ENCODE results near the gene AKIRIN1.
"Not testable (repeated sequence)": the region's sequence is repeated elsewhere in the genome, so short reads cannot be mapped to it uniquely, and the experiment has no call there.

Gene AKIRIN1

DNA sequence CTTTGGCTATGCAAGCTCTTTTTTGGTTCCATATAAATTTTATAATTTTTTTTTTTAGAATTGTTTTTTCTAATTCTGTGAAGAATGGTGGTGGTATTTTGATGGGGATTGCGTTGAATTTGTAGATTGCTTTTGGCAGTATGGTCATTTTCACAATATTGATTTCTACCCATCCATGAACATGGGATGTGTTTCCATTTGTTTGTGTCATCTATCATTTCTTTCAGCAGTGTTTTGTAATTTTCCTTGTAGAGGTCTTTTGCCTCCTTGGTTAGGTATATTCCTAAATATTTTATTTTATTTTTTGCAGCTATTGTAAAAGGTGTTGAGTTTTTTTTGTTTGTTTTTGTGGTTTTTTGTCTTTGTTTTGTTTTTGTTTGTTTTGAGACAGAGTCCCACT, 29.4 kb downstream of the AKIRIN1 start:
- H3K9me3 ChIP-seq (ENCODE audit: control insufficient read depth in 2 of 2, low read length in 2 of 2); H3K4me3 ChIP-seq (ENCODE audit: low read length in 2 of 2): not testable (repeated sequence)

GRCh38 chr1:39021426-39021825, 30.4 kb downstream of the AKIRIN1 start:
- Histone ChIP-seq H3K9me3 (ENCODE audit: control insufficient read depth in 2 of 2, low read length in 2 of 2) (no peaks in the 10 kb centered on the region), H3K27me3 (ENCODE audit: control insufficient read depth in 1 of 2, insufficient read depth in 2 of 2, low read length in 2 of 2) (no peaks in the 10 kb centered on the region), H3K4me3 (ENCODE audit: low read length in 2 of 2) (no peak overlapping the region), H3K4me1 (ENCODE audit: control insufficient read depth, insufficient read depth, low read length) (peaks cover 3% of the 10 kb centered on the region), H3K36me3 (ENCODE audit: control insufficient read depth in 2 of 2, insufficient read depth in 2 of 2, low read length in 2 of 2) (no peaks in the 10 kb centered on the region), H3K27ac (ENCODE audit: low read length) (no peak overlapping the region), H3K9ac (ENCODE audit: low read length in 2 of 2) (no peak overlapping the region)

More for the DNA sequence above, 29.4 kb downstream of the AKIRIN1 start:
- not testable (repeated sequence) for H3K27me3 ChIP-seq (ENCODE audit: control insufficient read depth in 1 of 2, insufficient read depth in 2 of 2, low read length in 2 of 2); H3K27ac ChIP-seq (ENCODE audit: low read length); H3K4me1 ChIP-seq (ENCODE audit: control insufficient read depth, insufficient read depth, low read length); H3K36me3 ChIP-seq (ENCODE audit: control insufficient read depth in 2 of 2, insufficient read depth in 2 of 2, low read length in 2 of 2); H3K9ac ChIP-seq (ENCODE audit: low read length in 2 of 2)

DNA sequence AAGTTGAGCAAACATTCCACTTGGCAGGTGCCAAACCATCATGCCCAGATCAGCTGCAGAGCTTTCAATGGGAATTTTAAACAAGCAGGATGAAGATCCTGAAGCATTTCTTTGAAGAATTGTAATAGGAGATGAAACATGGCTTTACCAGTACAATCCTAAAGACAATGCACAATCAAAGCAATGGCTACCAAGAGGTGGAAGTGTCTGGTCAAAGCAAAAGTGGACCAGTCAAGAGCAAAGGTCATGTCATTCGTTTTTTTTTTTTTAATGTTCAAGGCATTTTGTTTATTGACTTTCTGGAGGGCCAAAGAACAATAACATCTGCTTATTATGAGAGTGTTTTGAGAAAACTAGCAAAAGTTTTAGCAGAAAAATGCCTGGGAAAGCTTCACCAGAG, 32.1 kb downstream of the AKIRIN1 start:
- H3K4me3 ChIP-seq (ENCODE audit: low read length in 2 of 2) = no peak overlapping the region
- no peak overlapping the region for H3K9ac ChIP-seq (ENCODE audit: low read length in 2 of 2)
- no peak overlapping the region for H3K27ac ChIP-seq (ENCODE audit: low read length)
- H3K27me3 ChIP-seq (ENCODE audit: control insufficient read depth in 1 of 2, insufficient read depth in 2 of 2, low read length in 2 of 2) = no peaks in the 10 kb centered on the region
- H3K4me1 ChIP-seq (ENCODE audit: control insufficient read depth, insufficient read depth, low read length) = peaks cover 7% of the 10 kb centered on the region
- no peaks in the 10 kb centered on the region for H3K36me3 ChIP-seq (ENCODE audit: control insufficient read depth in 2 of 2, insufficient read depth in 2 of 2, low read length in 2 of 2)
- no peaks in the 10 kb centered on the region for H3K9me3 ChIP-seq (ENCODE audit: control insufficient read depth in 2 of 2, low read length in 2 of 2)

- no peaks in the 10 kb centered on the region for H3K9me3 ChIP-seq (ENCODE audit: control insufficient read depth in 2 of 2, low read length in 2 of 2)
- H3K4me3 ChIP-seq (ENCODE audit: low read length in 2 of 2) = peak within 1 kb of the TSS; percentile 96 to 99
- H3K4me1 ChIP-seq (ENCODE audit: control insufficient read depth, insufficient read depth, low read length) = peaks cover 10% of the 10 kb centered on the region
- peaks cover 10 to 15% of the 10 kb centered on the region in 2 donors for H3K36me3 ChIP-seq (ENCODE audit: control insufficient read depth in 2 of 2, insufficient read depth in 2 of 2, low read length in 2 of 2)
- H3K27ac ChIP-seq (ENCODE audit: low read length) = peak within 1 kb of the TSS; percentile 98
- peak within 1 kb of the TSS; percentile 100 for H3K9ac ChIP-seq (ENCODE audit: low read length in 2 of 2)
- no peaks in the 10 kb centered on the region for H3K27me3 ChIP-seq (ENCODE audit: control insufficient read depth in 1 of 2, insufficient read depth in 2 of 2, low read length in 2 of 2)
Observed at GRCh38 chr1:39026051-39026865, 35.2 kb downstream of the AKIRIN1 start, which contains the start of gene NDUFS5. NDUFS5 (plus strand) TSS chr1:39026350; CDS start chr1:39028725, 2,375 bp downstream.

DNA sequence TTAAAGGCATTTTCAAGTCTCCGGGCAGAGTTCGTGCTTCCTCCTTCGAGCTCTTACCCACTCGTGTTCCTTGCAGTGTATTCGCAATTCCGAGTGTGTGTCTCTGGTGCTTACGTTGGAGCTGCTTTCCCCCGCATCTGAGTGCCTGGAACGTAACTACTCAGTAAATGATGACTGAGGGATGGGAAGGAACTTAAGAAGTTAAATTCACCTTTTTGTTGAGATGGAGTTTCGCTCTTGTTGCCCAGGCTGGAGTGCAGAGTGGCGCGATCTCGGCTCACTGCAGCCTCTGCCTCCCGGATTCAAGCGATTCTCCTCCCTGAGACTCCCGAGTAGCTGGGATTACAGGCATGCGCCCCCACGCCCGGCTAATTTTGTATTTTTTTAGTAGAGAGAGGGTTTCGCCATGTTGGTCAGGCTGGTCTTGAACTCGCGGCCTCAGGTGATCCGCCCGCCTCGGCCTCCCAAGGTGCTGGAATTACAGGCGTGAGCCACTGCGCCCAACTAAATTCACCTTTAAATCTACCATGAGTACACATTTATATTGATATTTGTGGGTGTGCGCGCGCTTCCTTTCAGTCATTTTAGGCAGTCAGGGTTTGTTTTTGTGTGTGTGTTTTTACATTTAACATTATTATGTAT, 35.9 kb downstream of the AKIRIN1 start:
- Histone ChIP-seq H3K27ac (ENCODE audit: low read length) (peak overlapping the region; percentile 98), H3K27me3 (ENCODE audit: control insufficient read depth in 1 of 2, insufficient read depth in 2 of 2, low read length in 2 of 2) (no peaks in the 10 kb centered on the region), H3K4me1 (ENCODE audit: control insufficient read depth, insufficient read depth, low read length) (peaks cover 10% of the 10 kb centered on the region), H3K4me3 (ENCODE audit: low read length in 2 of 2) (peak overlapping the region; percentile 96 to 99), H3K36me3 (ENCODE audit: control insufficient read depth in 2 of 2, insufficient read depth in 2 of 2, low read length in 2 of 2) (peaks cover 10 to 18% of the 10 kb centered on the region in 2 donors), H3K9me3 (ENCODE audit: control insufficient read depth in 2 of 2, low read length in 2 of 2) (no peaks in the 10 kb centered on the region), H3K9ac (ENCODE audit: low read length in 2 of 2) (peak overlapping the region; percentile 100)

- Histone ChIP-seq H3K27me3 (ENCODE audit: control insufficient read depth in 1 of 2, insufficient read depth in 2 of 2, low read length in 2 of 2) (no peaks in the 10 kb centered on the region), H3K9me3 (ENCODE audit: control insufficient read depth in 2 of 2, low read length in 2 of 2) (no peaks in the 10 kb centered on the region), H3K9ac (ENCODE audit: low read length in 2 of 2) (no peak overlapping the region), H3K36me3 (ENCODE audit: control insufficient read depth in 2 of 2, insufficient read depth in 2 of 2, low read length in 2 of 2) (peaks cover 21 to 31% of the 10 kb centered on the region in 2 donors), H3K27ac (ENCODE audit: low read length) (no peak overlapping the region), H3K4me3 (ENCODE audit: low read length in 2 of 2) (no peak overlapping the region), H3K4me1 (ENCODE audit: control insufficient read depth, insufficient read depth, low read length) (no peaks in the 10 kb centered on the region)
Observed at GRCh38 chr1:39034114-39034654, 43.1 kb downstream of the AKIRIN1 start.

DNA sequence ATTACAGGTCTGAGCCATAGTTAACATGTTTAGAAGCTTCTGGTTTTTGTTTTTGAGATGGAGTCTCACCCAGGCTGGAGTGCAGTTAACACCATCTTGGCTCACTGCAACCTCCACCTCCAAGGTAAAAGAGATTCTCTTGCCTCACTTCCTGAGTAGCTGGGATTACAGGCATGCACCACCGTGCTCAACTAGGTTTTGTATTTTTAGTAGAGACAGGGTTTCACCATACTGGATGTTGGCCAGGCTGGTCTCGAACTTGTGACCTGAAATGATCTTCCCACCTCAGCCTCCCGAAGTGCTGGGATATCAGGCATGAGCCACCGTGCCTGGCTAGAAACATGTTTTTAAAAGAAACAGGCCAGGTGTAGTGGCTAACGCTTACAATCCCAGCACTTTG, 45.6 kb downstream of the AKIRIN1 start:
- Histone ChIP-seq H3K9ac (ENCODE audit: low read length in 2 of 2) (no peak overlapping the region), H3K4me3 (ENCODE audit: low read length in 2 of 2) (no peak overlapping the region), H3K9me3 (ENCODE audit: control insufficient read depth in 2 of 2, low read length in 2 of 2) (no peaks in the 10 kb centered on the region), H3K36me3 (ENCODE audit: control insufficient read depth in 2 of 2, insufficient read depth in 2 of 2, low read length in 2 of 2) (peaks cover 19% of the 10 kb centered on the region in 2 donors), H3K4me1 (ENCODE audit: control insufficient read depth, insufficient read depth, low read length) (no peaks in the 10 kb centered on the region), H3K27ac (ENCODE audit: low read length) (no peak overlapping the region), H3K27me3 (ENCODE audit: control insufficient read depth in 1 of 2, insufficient read depth in 2 of 2, low read length in 2 of 2) (no peaks in the 10 kb centered on the region)

GRCh38 chr1:39043513-39043912, 52.4 kb downstream of the AKIRIN1 start:
- Histone ChIP-seq H3K27me3 (ENCODE audit: control insufficient read depth in 1 of 2, insufficient read depth in 2 of 2, low read length in 2 of 2) (no peaks in the 10 kb centered on the region), H3K36me3 (ENCODE audit: control insufficient read depth in 2 of 2, insufficient read depth in 2 of 2, low read length in 2 of 2) (peaks cover 6 to 17% of the 10 kb centered on the region in 2 donors), H3K9ac (ENCODE audit: low read length in 2 of 2) (no peak overlapping the region), H3K27ac (ENCODE audit: low read length) (no peak overlapping the region), H3K4me3 (ENCODE audit: low read length in 2 of 2) (no peak overlapping the region), H3K4me1 (ENCODE audit: control insufficient read depth, insufficient read depth, low read length) (peaks cover 3% of the 10 kb centered on the region), H3K9me3 (ENCODE audit: control insufficient read depth in 2 of 2, low read length in 2 of 2) (no peaks in the 10 kb centered on the region)

- Histone ChIP-seq H3K27me3 (ENCODE audit: control insufficient read depth in 1 of 2, insufficient read depth in 2 of 2, low read length in 2 of 2) (no peaks in the 10 kb centered on the region), H3K36me3 (ENCODE audit: control insufficient read depth in 2 of 2, insufficient read depth in 2 of 2, low read length in 2 of 2) (peaks cover 6 to 17% of the 10 kb centered on the region in 2 donors), H3K9me3 (ENCODE audit: control insufficient read depth in 2 of 2, low read length in 2 of 2) (no peaks in the 10 kb centered on the region), H3K4me3 (ENCODE audit: low read length in 2 of 2) (no peak overlapping the region), H3K4me1 (ENCODE audit: control insufficient read depth, insufficient read depth, low read length) (peaks cover 3% of the 10 kb centered on the region), H3K9ac (ENCODE audit: low read length in 2 of 2) (no peak overlapping the region), H3K27ac (ENCODE audit: low read length) (no peak overlapping the region)
Observed at GRCh38 chr1:39044762-39045161, 53.7 kb downstream of the AKIRIN1 start.

DNA sequence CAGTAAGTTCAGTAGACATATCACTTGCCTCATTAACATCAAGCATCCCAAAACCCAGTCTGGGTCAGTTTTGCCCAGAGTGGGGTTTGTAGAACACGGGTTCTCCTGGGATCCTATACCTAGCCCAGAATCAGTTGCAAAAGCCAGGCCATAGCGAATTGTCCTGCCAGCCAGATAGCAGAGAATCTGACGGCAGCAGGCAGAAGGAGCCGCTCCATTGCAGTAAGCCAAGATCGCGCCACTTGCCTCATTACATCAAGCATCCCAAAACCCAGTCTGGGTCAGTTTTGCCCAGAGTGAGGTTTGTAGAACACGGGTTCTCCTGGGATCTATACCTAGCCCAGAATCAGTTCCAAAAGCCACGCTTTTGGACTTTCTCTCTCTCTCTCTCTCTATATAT, 54.2 kb downstream of the AKIRIN1 start:
- no peaks in the 10 kb centered on the region for H3K9me3 ChIP-seq (ENCODE audit: control insufficient read depth in 2 of 2, low read length in 2 of 2)
- no peak overlapping the region for H3K9ac ChIP-seq (ENCODE audit: low read length in 2 of 2)
- H3K36me3 ChIP-seq (ENCODE audit: control insufficient read depth in 2 of 2, insufficient read depth in 2 of 2, low read length in 2 of 2) = peaks cover 6 to 19% of the 10 kb centered on the region in 2 donors
- no peak overlapping the region for H3K27ac ChIP-seq (ENCODE audit: low read length)
- no peak overlapping the region for H3K4me3 ChIP-seq (ENCODE audit: low read length in 2 of 2)
- H3K27me3 ChIP-seq (ENCODE audit: control insufficient read depth in 1 of 2, insufficient read depth in 2 of 2, low read length in 2 of 2) = no peaks in the 10 kb centered on the region
- H3K4me1 ChIP-seq (ENCODE audit: control insufficient read depth, insufficient read depth, low read length) = peaks cover 3% of the 10 kb centered on the region

Measured in stomach smooth muscle (tissue), 2 donors.